Cardiac fibroblast (primary cell): ENCODE measurements around the gene CTTNBP2NL.

Source experiments
- DNase-seq, 2 donors: peaks; one replicate each; pipeline versions ENCODE4 v3.0.0 to v3.0.0-alpha.2; 2010; ENCODE audit warnings: low read depth in 2 of 2
- H3K4me3 ChIP-seq, 2 donors: replicated peaks in 1 of 2; 1 replicate in 1 of 2; 2 replicates in 1 of 2; pipeline ENCODE4 v1.5.1; 2011; ENCODE audit warnings: low read depth in 2 of 2, low read length in 2 of 2, mild to moderate bottlenecking in 2 of 2, moderate library complexity in 1 of 2
- CTCF ChIP-seq: IDR thresholded peaks from one replicate; pipeline ENCODE4 v1.5.1; 2011; ENCODE audit warnings: low read depth, mild to moderate bottlenecking, low read length, inconsistent platforms

The CTTNBP2NL gene

GRCh38 chr1:112371775-112372174, 24.2 kb upstream of the CTTNBP2NL start:
- no peak for DNase-seq
- no peak for TF ChIP-seq CTCF
- H3K4me3 ChIP-seq = no peak overlapping the region

GRCh38 chr1:112373806-112374205, 22.2 kb upstream of the CTTNBP2NL start:
- DNase-seq = no peak
- no peak overlapping the region for H3K4me3 ChIP-seq

GRCh38 chr1:112375701-112376100, 20.3 kb upstream of the CTTNBP2NL start:
- no peak for TF ChIP-seq CTCF
- no peak for DNase-seq
- no peak overlapping the region for H3K4me3 ChIP-seq

More at GRCh38 chr1:112373806-112374205, 22.2 kb upstream of the CTTNBP2NL start:
- TF ChIP-seq CTCF = no peak

- no peak for TF ChIP-seq CTCF
- DNase-seq = no peak
These were observed 15.7 kb upstream of the CTTNBP2NL start for GRCh38 chr1:112380356-112380755.

GRCh38 chr1:112381324-112382076, 14.5 kb upstream of the CTTNBP2NL start:
- no peak overlapping the region for H3K4me3 ChIP-seq
- DNase-seq = no peak
- no peak for TF ChIP-seq CTCF

More at GRCh38 chr1:112380356-112380755, 15.7 kb upstream of the CTTNBP2NL start:
- H3K4me3 ChIP-seq = no peak overlapping the region

- TF ChIP-seq CTCF = no peak
- no peak overlapping the region for H3K4me3 ChIP-seq
- DNase-seq = no peak
These were observed 12.1 kb upstream of the CTTNBP2NL start for GRCh38 chr1:112383759-112384370.
